Tibial nerve (tissue), 4 donors: Measurements from ENCODE around the gene PLXDC1. TPM values are rescaled to one million over a fixed set of nuclear protein-coding genes. Genes with fewer than 3 reads are reported as not detected.
A peak's percentile ranks its signal among the peaks of the same experiment; 100 is the strongest.
"Not testable (repeated sequence)": the region's sequence is repeated elsewhere in the genome, so short reads cannot be mapped to it uniquely, and the experiment has no call there.

Experiments
- DNase-seq, 2 donors: peaks; one replicate each; pipeline ENCODE4 v3.0.0-alpha.2; 2019; ENCODE audit warnings: low spot score in 2 of 2
- H3K27ac ChIP-seq, 4 donors: fragments of 200-600 bp; sonication (generic) in 3 of 4; one replicate each; pipeline ENCODE4 v1.5.1; 2017 to 2019; ENCODE audit warnings: mild to moderate bottlenecking in 1 of 4
- H3K27me3 ChIP-seq, 2 donors: fragments of 200-600 bp; sonication (generic) in 1 of 2; one replicate each; pipeline versions ENCODE4 v1.5.1 to v1.6.0; 2017 to 2019
- H3K36me3 ChIP-seq, 3 donors: fragments of 200-600 bp; sonication (generic); one replicate each; pipeline ENCODE4 v1.5.1; 2018 to 2019
- H3K4me1 ChIP-seq, 4 donors: fragments of 200-600 bp; sonication (generic) in 3 of 4; one replicate each; pipeline ENCODE4 v1.5.1; 2017 to 2019
- H3K4me3 ChIP-seq, 4 donors: fragments of 200-600 bp; sonication (generic) in 3 of 4; one replicate each; pipeline ENCODE4 v1.5.1; 2017 to 2019; ENCODE audit warnings: mild to moderate bottlenecking in 1 of 4, moderate library complexity in 1 of 4
- H3K9me3 ChIP-seq, 4 donors: fragments of 200-600 bp; sonication (generic) in 3 of 4; one replicate each; pipeline ENCODE4 v1.5.1; 2017 to 2019
- EP300 ChIP-seq, 2 donors: sonication (generic); formaldehyde crosslinking; IDR thresholded peaks; one replicate each; pipeline ENCODE4 v1.6.1; 2017; ENCODE audit warnings: antibody characterized with exemption in 2 of 2, mild to moderate bottlenecking in 1 of 2
- POLR2A ChIP-seq, 2 donors: fragments of 450-650 bp; IDR thresholded peaks; one replicate each; pipeline ENCODE4 v1.6.1; 2017; ENCODE audit warnings: antibody characterized with exemption in 2 of 2, mild to moderate bottlenecking in 2 of 2, moderate library complexity in 2 of 2
- WGBS, 2 donors: methylation state at CpG; one replicate each; pipeline ENCODE4 v1.1.5; 2018; 5-methylcytosine and 5-hydroxymethylcytosine counted together
- total RNA-seq, 4 donors: library from RNA; depleted of rRNA; stranded (reverse); fragments of >200 nt; gene quantifications; one replicate each; pipeline ENCODE4 v1.1.0, GENCODE V29; 2016
- TF ChIP-seq, protein P1 (sequence below), 5 experiments: fragments of 200-600 bp in 3 of 5; fragments of 450-650 bp in 2 of 5; sonication (generic) in 3 of 5; IDR thresholded peaks; one replicate each; pipeline ENCODE4 v1.5.1; 2016 to 2019; ENCODE audit warnings: antibody characterized with exemption in 5 of 5, mild to moderate bottlenecking in 3 of 5, moderate library complexity in 2 of 5

Gene PLXDC1
- total RNA-seq, 4 donors from 2014 or later = 34.1 to 95.1 (median 42.4) TPM

DNA sequence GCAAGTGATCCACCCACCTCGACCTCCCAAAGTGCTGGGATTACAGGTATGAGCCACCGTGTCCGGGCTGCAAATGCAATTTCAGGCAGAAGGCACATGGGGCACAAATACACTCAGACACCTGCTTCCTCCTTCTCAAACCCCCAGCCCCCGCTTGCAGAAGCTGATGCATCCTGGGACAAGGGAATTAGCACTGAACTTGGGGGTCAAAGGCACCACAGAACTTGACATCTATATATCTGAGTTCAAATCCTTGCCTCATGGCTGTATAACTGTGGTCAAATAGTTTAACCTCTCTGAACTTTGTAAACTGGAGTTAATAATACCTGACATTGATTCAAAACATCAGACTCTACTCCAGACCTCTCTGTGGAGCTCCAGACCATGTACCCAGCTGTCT is 18.7 kb upstream of the PLXDC1 start:
- peaks cover 0 to 6% of the 10 kb centered on the region in 2 donors for H3K27me3 ChIP-seq
- no peaks in the 10 kb centered on the region for H3K9me3 ChIP-seq
- H3K4me3 ChIP-seq = no peak overlapping the region
- TF ChIP-seq EP300 (IDR thresholded peaks at IDR 0.05) = no peak
- no peak for TF ChIP-seq POLR2A (IDR thresholded peaks at IDR 0.05)
- TF ChIP-seq, protein P1, sequence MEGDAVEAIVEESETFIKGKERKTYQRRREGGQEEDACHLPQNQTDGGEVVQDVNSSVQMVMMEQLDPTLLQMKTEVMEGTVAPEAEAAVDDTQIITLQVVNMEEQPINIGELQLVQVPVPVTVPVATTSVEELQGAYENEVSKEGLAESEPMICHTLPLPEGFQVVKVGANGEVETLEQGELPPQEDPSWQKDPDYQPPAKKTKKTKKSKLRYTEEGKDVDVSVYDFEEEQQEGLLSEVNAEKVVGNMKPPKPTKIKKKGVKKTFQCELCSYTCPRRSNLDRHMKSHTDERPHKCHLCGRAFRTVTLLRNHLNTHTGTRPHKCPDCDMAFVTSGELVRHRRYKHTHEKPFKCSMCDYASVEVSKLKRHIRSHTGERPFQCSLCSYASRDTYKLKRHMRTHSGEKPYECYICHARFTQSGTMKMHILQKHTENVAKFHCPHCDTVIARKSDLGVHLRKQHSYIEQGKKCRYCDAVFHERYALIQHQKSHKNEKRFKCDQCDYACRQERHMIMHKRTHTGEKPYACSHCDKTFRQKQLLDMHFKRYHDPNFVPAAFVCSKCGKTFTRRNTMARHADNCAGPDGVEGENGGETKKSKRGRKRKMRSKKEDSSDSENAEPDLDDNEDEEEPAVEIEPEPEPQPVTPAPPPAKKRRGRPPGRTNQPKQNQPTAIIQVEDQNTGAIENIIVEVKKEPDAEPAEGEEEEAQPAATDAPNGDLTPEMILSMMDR (IDR thresholded peaks at IDR 0.05) = no peak
- peaks cover 0 to 24% (median 9%) of the 10 kb centered on the region in 4 donors for H3K4me1 ChIP-seq
- peaks cover 0 to under 1% (median 0%) of the 10 kb centered on the region in 3 donors for H3K36me3 ChIP-seq
- no peak overlapping the region for H3K27ac ChIP-seq
- no peak for DNase-seq
- WGBS, 2 donors = 59 to 71% methylated on average over 4 of the region's 4 CpGs

DNA sequence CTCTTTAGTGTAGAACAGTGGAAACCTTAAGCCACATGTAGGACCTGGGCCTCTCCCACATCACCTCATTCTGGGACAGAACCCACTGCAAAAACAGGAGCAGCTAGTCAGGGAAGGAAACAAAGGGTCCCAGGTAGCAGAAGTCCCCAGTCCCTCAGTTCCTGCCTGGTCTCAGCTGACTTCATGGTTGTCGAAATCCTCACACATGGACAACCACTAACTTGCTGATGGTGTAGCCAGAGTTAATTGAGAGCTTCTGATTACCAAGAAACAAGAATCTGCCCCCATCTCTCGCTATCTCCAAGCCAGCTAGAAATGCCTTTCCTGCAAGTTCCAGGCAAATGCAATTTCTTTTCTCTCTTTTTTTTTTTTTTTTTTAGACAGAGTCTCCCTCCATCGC is 18.1 kb upstream of the PLXDC1 start:
- WGBS, 2 donors = 72 to 79% methylated on average over 3 of the region's 3 CpGs
- Histone ChIP-seq H3K27ac (no peak overlapping the region), H3K27me3 (peaks cover 0 to 8% of the 10 kb centered on the region in 2 donors), H3K4me3 (no peak overlapping the region), H3K4me1 (peaks cover 0 to 24% (median 9%) of the 10 kb centered on the region in 4 donors), H3K9me3 (no peaks in the 10 kb centered on the region), H3K36me3 (no peaks in the 10 kb centered on the region)
- no peak for DNase-seq
- TF ChIP-seq POLR2A (IDR thresholded peaks at IDR 0.05) (no peak), EP300 (IDR thresholded peaks at IDR 0.05) (no peak)
- TF ChIP-seq, protein P1 (IDR thresholded peaks at IDR 0.05) = no peak

DNA sequence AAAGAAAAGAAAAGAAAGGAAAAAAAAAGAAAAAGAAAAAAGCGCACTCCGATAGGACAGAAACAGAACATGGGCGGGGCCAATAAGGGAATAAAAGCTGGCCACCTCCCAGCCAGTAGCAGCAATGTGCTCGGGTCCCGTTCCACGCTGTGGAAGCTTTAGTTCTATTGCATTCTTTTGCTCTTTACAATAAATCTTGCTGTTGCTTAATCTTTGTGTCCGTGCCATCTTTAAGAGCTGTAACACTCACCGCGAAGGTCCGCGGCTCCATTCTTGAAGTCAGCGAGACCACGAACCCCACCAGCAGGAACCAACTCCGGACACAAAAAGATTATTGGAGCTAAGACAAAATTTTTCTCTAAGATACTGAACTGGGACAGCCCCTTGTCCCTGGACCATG is 17.7 kb upstream of the PLXDC1 start:
- DNase-seq = no peak
- TF ChIP-seq, protein P1 (IDR thresholded peaks at IDR 0.05) = no peak
- no peak for TF ChIP-seq EP300 (IDR thresholded peaks at IDR 0.05)
- TF ChIP-seq POLR2A (IDR thresholded peaks at IDR 0.05) = no peak
- Histone ChIP-seq H3K9me3 (no peaks in the 10 kb centered on the region), H3K27me3 (peaks cover 0 to 8% of the 10 kb centered on the region in 2 donors), H3K4me1 (peaks cover 0 to 24% (median 13%) of the 10 kb centered on the region in 4 donors), H3K36me3 (no peaks in the 10 kb centered on the region), H3K27ac (no peak overlapping the region), H3K4me3 (no peak overlapping the region)
- WGBS, 2 donors = 83 to 86% methylated on average over 14 of the region's 14 CpGs

DNA sequence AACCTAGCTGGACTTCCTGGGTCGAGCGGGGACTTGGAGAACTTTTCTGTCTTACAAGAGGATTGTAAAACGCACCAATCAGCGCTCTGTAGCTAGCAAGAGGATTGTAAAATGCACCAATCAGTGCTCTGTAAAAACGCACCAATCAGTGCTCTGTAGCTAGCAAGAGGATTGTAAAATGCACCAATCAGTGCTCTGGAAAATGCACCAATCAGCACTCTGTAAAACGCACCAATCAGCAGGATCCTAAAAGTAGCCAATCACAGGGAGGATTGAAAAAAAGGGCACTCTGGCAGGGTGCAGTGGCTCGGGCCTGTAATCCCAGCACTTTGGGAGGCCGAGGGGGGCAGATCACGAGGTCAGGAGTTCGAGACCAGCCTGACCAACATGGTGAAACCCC is 17.1 kb upstream of the PLXDC1 start:
- not testable (repeated sequence) for H3K27ac ChIP-seq, H3K27me3 ChIP-seq, DNase-seq, H3K36me3 ChIP-seq, H3K4me3 ChIP-seq, H3K9me3 ChIP-seq
- peaks cover 0 to 28% (median 14%) of the 10 kb centered on the region in 4 donors for H3K4me1 ChIP-seq
- 95 to 96% methylated on average over 10 of the region's 10 CpGs for WGBS, 2 donors

DNA sequence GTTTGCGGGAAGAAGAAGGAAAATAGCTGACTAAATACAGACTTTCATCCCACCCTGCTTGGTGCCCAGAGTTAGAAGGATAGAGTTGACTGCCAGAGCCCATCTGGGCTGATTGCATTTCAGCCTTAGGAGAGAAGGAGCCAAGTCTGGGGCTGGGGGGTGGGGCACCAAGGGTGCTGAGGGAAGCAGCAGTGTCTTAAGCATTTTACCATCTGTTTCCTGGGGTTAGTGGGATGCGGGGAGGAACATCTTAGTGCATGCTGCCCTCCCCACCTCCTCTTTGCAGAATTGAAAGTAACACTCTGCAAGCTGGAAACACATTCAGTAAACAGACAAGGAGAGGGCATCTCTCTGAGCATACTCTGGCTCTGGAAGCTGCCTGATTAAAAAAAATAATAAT is 16.0 kb upstream of the PLXDC1 start:
- TF ChIP-seq POLR2A (IDR thresholded peaks at IDR 0.05) (no peak), EP300 (IDR thresholded peaks at IDR 0.05) (peak in 1 of 2 donors; percentile 17)
- DNase-seq = no peak
- Histone ChIP-seq H3K9me3 (no peaks in the 10 kb centered on the region), H3K36me3 (no peaks in the 10 kb centered on the region), H3K4me1 (peaks cover 0 to 28% (median 14%) of the 10 kb centered on the region in 4 donors), H3K4me3 (no peak overlapping the region), H3K27ac (no peak overlapping the region), H3K27me3 (peaks cover 0 to 8% of the 10 kb centered on the region in 2 donors)
- 19 to 36% methylated on average over 2 of the region's 2 CpGs for whole genome bisulfite sequencing, 2 donors

DNA sequence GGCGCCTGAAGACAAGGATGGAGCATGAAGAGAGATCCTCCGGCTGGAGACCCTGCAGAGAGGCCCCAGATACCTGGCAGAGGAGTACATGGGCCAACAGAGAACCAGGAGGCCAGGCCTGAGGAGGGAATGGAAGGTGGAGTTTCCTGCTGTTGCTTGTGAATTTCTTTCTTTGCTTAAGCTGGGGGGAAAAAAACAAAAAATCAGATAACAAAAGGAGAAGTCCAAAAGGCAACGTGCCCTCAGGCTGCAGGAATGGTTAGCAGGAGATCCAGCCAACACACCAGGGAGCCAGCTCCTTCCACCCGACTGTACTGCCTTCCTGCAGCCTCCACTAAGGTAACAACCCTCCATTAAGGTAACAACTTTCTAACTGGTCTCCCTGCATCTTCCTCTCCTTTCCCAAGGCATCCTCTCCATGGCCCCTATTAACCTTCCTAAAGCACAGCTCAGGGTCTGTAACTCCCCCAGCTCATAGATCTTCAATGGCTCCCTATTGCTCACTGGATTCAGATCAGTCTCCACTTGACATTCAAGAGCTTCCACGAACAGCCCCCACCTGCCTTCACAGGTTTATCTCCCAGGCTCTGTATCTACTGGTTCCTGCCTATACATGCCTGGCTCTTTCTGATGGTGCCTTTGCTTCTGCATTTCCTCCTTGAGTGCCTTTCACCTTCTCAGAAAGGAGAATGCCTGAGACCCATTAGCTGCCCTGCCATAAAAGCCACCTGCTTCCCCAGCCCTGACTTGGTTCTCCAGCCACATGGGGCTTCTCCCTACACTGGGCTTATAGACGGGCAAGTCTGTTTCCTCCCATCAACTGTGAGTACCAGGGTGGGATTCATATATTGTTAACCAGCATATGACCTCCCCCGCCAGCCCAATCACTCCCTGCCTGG is 15.2 kb upstream of the PLXDC1 start:
- Histone ChIP-seq H3K4me3 (no peak overlapping the region), H3K36me3 (no peaks in the 10 kb centered on the region), H3K27me3 (peaks cover 0 to 9% of the 10 kb centered on the region in 2 donors), H3K4me1 (peaks cover 0 to 28% (median 14%) of the 10 kb centered on the region in 4 donors), H3K27ac (no peak overlapping the region), H3K9me3 (no peaks in the 10 kb centered on the region)
- 63 to 68% methylated on average over 7 of the region's 7 CpGs for WGBS, 2 donors
- DNase-seq = no peak
- no peak for TF ChIP-seq EP300 (IDR thresholded peaks at IDR 0.05)
